SK-N-MC (cell line): ENCODE measurements around the gene MYO5A.

Experiments
- DNase-seq: peaks from one replicate; pipeline ENCODE4 v3.0.0-alpha.2; 2011; ENCODE audit warnings: low read depth, low spot score
- H3K27ac ChIP-seq: fragments of 200-600 bp; sonication (generic); 2 replicates; pipeline ENCODE4 v1.5.1; 2016; ENCODE audit warnings: mixed run types
- H3K36me3 ChIP-seq: fragments of 200-600 bp; sonication (generic); 2 replicates; pipeline ENCODE4 v1.6.1; 2017; ENCODE audit warnings: antibody characterized with exemption, low read length, mixed read lengths; ENCODE audit not compliant: insufficient read depth
- H3K4me3 ChIP-seq: fragments of 200-600 bp; sonication (generic); 2 replicates; pipeline ENCODE4 v1.5.1; 2016
- H3K9ac ChIP-seq: fragments of 200-600 bp; sonication (generic); 2 replicates; pipeline ENCODE4 v1.8.0; 2017; ENCODE audit warnings: mixed run types, mixed read lengths; ENCODE audit not compliant: insufficient read length
- H3K9me3 ChIP-seq: fragments of 200-600 bp; sonication (generic); 2 replicates; pipeline ENCODE4 v1.6.1; 2017; ENCODE audit warnings: low read depth, mild to moderate bottlenecking, antibody characterized with exemption, low read length, moderate library complexity, mixed read lengths
- EZH2 ChIP-seq: fragments of 200-600 bp; sonication (generic); IDR thresholded peaks from one replicate; pipeline ENCODE4 v1.6.1; 2017; ENCODE audit warnings: antibody characterized with exemption
- FOXP2 ChIP-seq: optimal IDR thresholded peaks from 2 replicates; pipeline ENCODE3; 2011; ENCODE audit warnings: mild to moderate bottlenecking, moderate library complexity; ENCODE audit not compliant: insufficient read depth; ENCODE audit errors: extremely low read length, control extremely low read depth
- POLR2AphosphoS5 ChIP-seq: IDR thresholded peaks from 2 replicates; pipeline ENCODE4 v1.6.1; 2012; ENCODE audit warnings: mild to moderate bottlenecking, low read depth, low read length, borderline replicate concordance

MYO5A gene

DNA sequence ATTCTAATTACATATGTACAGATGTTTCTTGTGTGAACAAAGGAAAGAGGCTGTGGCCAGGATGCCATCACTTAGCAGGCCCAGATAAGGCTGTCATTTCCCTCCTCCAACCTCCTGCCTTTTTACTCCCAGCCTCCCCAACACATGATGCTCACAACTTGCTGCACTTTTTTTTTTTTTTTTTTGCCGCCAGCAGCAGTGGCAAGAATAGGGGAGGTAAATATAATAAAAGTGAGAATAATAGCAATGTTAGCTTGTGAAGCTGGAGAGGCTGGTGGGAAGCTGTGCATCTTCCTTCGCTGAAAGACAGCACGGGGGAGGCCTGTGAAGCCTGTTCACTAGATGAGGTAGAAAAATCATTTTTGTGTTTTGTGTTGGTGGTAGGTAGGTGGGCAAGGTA, 190.6 kb downstream of the MYO5A start:
- TF ChIP-seq EZH2 (no peak), FOXP2 (no peak), POLR2AphosphoS5 (no peak)
- Histone ChIP-seq H3K27ac (no peak overlapping the region), H3K4me3 (no peak overlapping the region), H3K9me3 (no peaks in the 10 kb centered on the region), H3K9ac (no peak overlapping the region), H3K36me3 (no peaks in the 10 kb centered on the region)
- no peak for DNase-seq

DNA sequence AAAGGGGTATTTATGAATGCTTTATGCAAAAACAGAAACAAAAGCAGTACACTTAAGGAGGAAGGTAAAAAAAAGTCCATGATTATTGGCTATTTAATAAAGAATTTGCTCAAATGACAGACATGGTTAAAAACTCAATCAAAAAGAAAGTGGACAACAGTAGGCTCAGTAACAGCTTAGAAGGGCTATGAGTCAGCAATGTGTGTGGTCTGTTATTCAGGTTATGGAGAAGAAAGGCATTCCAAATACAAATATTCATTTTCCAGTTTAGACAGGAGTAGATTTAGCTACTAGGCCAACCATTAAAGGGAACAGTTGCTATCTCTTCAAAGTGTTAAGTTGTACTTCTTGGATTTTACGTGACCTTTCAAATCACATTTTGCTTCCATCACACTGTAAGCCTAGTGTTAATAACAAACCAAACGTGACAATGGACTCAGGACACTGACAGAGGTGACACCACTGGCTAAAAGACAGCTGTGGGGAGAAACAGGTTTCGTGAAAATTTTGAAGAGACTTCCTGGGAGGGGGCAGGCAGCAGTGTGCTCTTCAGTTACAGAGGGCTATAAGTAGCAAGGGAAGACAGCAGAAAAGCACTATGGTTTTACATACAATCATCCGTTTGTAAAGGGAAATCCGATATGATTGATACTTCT, 191.4 kb downstream of the MYO5A start:
- DNase-seq, result no peak
- Histone ChIP-seq H3K9me3 (no peaks in the 10 kb centered on the region), H3K36me3 (no peaks in the 10 kb centered on the region), H3K4me3 (no peak overlapping the region), H3K27ac (no peak overlapping the region), H3K9ac (no peak overlapping the region)
- no peak for TF ChIP-seq POLR2AphosphoS5
- no peak for TF ChIP-seq EZH2
- TF ChIP-seq FOXP2, result no peak

DNA sequence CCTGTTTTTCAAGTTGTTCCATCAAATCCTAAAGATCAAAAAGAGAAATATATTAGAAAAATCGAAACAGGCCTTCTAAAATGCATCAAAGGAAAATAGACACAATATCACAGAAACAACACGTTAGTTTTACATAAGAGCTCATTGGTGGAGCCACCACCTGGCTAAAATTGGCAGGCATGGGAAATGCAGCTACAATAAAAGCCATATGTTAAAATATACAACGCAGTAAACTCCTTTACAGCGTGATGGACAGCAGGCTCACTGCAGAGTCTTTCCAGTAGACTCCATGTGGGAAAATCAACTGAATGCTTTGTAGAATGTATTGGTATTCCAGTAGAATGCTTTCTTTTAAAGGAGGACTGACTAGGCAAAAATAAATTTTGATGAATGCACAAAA, 192.2 kb downstream of the MYO5A start:
- no peaks in the 10 kb centered on the region for H3K36me3 ChIP-seq
- DNase-seq, result no peak
- TF ChIP-seq POLR2AphosphoS5, result no peak
- TF ChIP-seq EZH2, result no peak
- no peak for TF ChIP-seq FOXP2
- H3K9me3 ChIP-seq, result no peaks in the 10 kb centered on the region; the same call in 1 of the 2 replicates
- no peak overlapping the region for H3K4me3 ChIP-seq
- no peak overlapping the region for H3K27ac ChIP-seq
- H3K9ac ChIP-seq, result no peak overlapping the region

DNA sequence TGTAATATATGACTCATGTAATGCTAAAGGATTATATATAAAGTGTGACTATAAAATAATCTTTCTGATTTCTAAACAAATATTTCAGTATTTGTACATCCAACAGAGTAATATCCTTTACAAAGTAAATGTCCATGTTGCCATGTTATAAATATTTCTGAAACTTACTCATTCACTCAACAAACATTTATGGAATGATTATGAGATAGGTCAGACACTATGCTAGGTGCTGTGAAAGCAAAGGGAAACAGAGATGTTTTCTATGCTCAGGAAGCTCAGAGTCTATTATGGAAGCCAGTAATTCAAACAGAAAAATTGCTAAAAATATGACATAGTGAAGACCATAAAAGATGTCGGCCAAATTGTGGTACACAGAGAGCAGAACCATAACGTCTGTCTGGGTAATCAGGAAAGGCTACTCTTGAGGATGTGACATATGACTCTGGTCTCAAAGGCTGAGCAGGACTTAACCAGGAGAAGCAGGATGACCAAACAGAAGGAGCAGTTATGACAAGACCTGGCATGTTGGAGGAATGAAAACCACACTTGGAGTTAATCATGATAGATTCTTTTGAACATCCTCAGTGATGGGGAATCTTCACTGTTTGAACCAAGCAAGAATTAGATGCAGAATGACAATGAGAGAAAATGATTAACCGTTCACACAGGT, 194.1 kb downstream of the MYO5A start:
- H3K36me3 ChIP-seq, result no peaks in the 10 kb centered on the region

DNA sequence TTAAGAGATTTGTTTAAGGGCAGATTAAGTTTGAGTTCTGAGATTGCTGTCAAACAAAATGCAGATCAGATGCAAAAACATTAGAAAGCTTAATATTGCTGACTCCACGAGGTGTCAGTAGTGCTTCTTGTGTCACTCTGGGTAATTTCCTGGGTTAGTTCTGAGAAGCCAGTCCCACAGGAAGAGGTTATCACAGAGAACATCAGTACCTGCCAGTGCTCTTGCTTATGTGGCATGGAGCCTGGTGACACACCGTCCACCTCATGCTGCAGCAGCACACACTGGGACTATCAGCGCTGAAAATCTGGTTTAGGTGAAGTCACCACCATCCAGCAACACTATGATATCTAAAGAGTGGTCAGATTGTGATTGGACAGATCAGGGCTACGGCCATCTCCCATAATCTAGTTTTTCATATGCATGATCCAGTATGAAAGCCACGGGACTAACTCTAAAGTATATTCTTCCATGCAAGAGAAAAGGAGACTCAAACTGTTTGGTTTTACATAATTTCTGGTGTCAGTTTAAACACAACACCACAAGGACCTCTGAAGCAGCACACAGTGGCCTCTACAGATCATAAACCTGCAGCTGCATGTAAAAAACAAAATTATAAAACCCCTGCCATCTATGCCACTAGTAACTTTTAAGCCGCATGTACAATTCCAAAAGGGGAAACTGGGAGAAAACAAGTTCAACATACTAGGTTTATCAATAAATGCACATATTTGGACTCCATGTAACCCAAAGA, 197.0 kb downstream of the MYO5A start:
- no peak overlapping the region for H3K4me3 ChIP-seq
- H3K27ac ChIP-seq, result no peak overlapping the region
- no peaks in the 10 kb centered on the region for H3K36me3 ChIP-seq
- no peaks in the 10 kb centered on the region; the same call in 1 of the 2 replicates for H3K9me3 ChIP-seq
- TF ChIP-seq FOXP2, result no peak
- TF ChIP-seq EZH2, result no peak
- no peak for TF ChIP-seq POLR2AphosphoS5
- no peak for DNase-seq
- no peak overlapping the region for H3K9ac ChIP-seq

More for the DNA sequence above, 194.1 kb downstream of the MYO5A start:
- no peak for TF ChIP-seq EZH2
- no peak for TF ChIP-seq POLR2AphosphoS5
- no peak for TF ChIP-seq FOXP2
- Histone ChIP-seq H3K4me3 (no peak overlapping the region), H3K9me3 (no peaks in the 10 kb centered on the region; the same call in 1 of the 2 replicates), H3K9ac (no peak overlapping the region), H3K27ac (no peak overlapping the region)
- DNase-seq, result no peak

DNA sequence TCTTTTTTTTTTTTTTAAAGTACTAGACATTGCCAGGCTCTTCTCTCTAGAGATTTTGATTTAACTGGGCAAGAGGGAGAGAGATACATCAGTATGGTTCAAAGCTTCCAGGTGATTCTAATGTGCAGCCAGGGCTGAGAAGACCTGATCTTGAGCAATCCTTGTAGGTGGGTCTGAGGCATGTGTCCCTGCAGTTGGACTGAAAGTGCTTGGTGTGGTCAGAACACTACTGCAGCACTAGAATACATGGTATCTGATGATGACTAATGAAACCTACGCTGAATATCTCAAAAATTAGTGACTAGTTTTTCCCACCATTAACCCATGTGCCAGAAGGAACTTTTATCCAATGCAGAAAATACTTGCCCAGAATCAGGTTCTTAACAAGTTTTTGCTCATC, 198.7 kb downstream of the MYO5A start:
- no peak for DNase-seq
- TF ChIP-seq FOXP2 (no peak), POLR2AphosphoS5 (no peak), EZH2 (no peak)
- Histone ChIP-seq H3K27ac (no peak overlapping the region), H3K36me3 (no peaks in the 10 kb centered on the region), H3K9ac (no peak overlapping the region), H3K9me3 (no peaks in the 10 kb centered on the region; the same call in 1 of the 2 replicates), H3K4me3 (no peak overlapping the region)

DNA sequence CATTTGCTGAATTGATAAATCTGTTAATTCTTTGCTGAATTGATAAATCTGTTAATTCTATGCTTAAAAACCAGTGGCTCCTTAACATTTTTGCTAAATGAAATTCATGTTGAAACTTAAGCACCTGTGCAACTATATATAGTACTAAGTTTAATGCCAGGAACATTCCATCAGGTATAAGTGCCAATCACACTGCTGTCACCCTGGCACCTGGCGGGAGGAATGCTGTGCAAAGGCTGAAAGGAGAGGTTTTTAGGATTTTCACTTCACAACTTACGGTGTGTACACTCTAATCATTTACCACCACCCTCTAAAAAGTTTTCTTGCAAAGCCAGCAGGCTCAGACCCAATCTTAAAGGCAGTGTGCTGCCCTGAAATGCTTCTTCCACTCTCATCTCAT, 199.5 kb downstream of the MYO5A start:
- TF ChIP-seq POLR2AphosphoS5, result no peak
- TF ChIP-seq EZH2, result no peak
- TF ChIP-seq FOXP2, result no peak
- no peak overlapping the region for H3K4me3 ChIP-seq
- no peak for DNase-seq
- H3K36me3 ChIP-seq, result no peaks in the 10 kb centered on the region
- no peaks in the 10 kb centered on the region; the same call in 1 of the 2 replicates for H3K9me3 ChIP-seq
- H3K27ac ChIP-seq, result no peak overlapping the region
- no peak overlapping the region for H3K9ac ChIP-seq

DNA sequence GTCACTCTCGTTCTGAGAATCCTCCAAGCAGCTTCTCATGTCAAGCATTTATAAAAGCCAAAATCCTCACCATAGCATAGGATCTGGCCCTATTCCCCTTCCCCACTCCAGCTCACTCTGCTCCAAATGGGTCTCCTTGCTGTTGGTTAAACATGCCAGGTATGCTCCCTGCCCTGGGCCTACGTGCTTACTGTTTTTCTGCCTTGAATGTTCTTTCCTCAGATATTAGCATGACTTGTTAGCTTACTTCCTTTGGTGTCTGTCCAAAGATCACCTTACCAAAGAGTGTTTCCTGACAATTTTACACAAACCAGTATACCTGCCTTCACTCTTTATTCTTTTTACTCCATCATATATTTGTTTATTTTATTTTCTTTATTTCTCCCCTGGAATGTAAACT, 200.0 kb downstream of the MYO5A start:
- no peak overlapping the region for H3K27ac ChIP-seq
- no peak for DNase-seq
- H3K9me3 ChIP-seq, result no peaks in the 10 kb centered on the region; the same call in 1 of the 2 replicates
- H3K36me3 ChIP-seq, result no peaks in the 10 kb centered on the region
- no peak overlapping the region for H3K9ac ChIP-seq
- TF ChIP-seq FOXP2 (no peak), EZH2 (no peak), POLR2AphosphoS5 (no peak)
- no peak overlapping the region for H3K4me3 ChIP-seq
